ENCODE measurements around the gene NADSYN1.
"Not testable (repeated sequence)": the region's sequence is repeated elsewhere in the genome, so short reads cannot be mapped to it uniquely, and the experiment has no call there.

The NADSYN1 gene

DNA sequence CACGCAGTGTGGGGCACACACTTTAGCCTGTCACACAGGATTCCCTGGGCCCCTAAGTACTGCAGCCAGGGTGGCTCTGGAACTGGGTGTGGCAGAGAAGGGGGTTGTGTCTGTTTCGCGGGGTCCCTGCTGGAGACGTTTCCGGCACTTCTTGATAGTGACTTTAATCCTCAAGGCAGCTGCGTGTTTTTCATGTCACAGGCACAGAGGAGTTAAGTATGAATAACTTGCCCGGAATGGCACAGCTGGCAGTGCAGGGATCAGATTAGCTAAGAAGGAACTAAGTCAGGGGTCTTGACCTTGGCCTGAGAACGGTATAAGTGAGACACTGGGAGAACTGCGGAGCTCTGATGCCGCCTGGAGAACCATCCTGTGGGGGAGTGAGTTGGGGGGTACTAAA is 66.5 kb downstream of the NADSYN1 start:
- DNase-seq: no peak

DNA sequence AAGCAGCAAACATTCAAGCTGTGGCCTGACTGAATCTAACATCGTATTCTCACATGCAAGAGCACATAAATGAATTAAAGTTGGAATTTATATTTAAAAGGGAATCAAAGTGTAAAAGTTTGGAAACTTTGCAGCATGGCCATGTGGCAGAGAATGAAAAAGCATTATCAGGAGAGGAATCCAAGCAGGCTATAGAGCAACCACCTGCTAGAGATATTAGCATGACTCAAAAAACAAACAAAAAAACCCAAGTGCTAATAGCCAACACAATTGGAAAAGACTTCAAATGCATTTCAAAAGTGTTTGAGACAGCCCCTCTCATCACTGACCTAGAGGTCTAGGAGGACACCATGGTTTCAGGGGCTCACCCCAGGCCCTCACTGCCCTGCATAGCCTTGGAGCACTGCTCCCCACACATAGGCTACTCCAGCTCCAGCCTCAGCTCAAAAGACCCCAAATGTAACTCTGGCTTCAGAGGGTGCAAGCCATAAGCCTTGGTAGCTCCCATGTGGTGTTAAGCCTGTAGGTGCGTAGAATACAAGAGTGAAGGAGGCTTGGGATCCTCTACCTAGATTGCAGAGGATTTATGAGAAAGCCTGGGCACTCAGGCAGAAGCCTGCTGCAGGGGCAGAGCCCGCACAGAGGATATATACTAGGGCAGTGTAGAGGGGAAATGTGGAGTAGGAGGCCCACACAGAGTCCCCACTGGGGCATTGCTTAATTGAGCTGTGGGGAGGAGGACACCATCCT is 72.4 kb downstream of the NADSYN1 start:
- DNase-seq: no peak

DNA sequence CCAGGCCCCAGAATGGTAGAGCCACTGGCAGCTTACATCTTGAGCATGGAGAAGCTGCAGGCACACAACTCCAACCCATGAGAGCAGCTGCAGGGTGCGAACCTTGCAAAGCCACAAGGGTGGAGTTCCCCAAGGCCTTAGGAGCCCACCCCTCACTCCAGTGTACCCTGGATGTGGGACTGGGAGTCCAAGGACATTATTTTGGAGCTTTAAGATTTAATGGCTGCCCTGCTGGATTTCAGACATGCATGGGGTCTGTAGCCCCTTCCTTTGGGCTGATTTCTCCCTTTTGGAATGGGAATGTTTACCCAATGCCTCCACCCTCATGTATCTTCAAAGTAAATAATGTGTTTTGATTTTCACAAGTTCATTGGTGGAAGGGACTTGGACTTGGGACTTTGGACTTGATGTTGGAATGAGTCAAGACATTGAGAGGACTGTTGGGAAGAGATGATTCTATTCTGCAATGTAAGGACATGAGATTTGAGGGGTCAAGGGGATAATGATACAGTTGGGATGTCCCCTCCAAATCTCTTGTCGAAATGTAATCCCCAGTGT is 73.0 kb downstream of the NADSYN1 start:
- no peak for DNase-seq

DNA sequence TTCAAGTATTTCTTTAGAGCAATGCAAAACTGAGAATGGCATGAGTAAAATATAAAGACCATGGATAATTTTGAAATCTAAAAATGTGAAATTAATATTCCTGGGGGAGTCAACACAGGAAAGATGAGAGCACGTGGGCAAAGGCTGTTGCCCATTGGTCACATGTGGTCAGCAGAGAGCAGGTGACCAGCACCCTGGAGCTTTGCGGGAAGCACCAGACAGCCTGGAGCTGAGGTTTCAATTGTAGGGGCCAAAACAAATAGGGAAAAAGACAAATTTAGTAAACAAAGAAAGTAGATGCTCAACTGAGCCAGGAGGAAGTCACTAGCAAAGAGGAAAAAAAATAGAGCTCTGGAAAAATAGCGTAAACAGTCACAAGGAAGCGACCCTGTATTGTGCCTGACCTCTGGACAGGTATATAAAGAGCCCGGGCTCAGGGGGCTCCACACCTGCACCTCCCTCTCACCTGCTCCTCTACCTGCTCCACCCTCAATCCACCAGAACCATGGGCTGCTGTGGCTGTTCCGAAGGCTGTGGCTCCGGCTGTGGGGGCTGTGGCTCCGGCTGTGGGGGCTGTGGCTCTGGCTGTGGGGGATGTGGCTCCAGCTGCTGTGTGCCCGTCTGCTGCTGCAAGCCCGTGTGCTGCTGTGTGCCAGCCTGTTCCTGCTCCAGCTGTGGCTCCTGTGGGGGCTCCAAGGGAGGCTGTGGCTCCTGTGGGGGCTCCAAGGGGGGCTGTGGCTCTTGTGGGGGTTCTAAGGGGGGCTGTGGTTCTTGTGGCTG is 74.0 kb downstream of the NADSYN1 start, which contains the start of gene KRTAP5-7:
TSS of gene KRTAP5-7 (plus strand) at position 472 of the 780 bp plus-strand sequence. CDS start at position 506, 34 bp downstream.
- not testable (repeated sequence) for DNase-seq

DNA sequence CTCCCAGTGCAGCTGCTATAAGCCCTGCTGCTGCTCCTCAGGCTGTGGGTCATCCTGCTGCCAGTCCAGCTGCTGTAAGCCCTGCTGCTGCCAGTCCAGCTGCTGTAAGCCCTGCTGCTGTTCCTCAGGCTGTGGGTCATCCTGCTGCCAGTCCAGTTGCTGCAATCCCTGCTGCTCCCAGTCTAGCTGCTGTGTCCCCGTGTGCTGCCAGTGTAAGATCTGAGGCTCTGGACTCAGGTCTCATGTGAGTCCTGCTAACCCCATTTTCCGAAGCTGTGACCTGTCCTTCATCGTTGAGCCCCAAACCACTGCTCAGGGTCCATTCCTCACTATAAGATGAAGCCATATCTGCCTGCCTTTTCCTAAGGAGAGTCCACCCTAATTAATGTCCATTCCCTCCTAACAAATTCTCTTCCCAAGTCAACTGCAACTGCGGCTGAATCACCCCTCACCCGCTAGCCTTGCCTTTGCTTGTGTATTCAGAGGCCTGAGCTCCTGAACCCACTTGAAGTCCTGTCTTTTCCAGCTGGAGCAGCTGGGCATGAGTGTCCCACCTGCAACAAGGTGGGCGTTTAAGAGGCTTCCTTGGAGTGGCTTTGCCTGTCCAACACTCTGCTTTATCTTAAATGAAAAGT is 74.7 kb downstream of the NADSYN1 start:
- no peak for DNase-seq

DNA sequence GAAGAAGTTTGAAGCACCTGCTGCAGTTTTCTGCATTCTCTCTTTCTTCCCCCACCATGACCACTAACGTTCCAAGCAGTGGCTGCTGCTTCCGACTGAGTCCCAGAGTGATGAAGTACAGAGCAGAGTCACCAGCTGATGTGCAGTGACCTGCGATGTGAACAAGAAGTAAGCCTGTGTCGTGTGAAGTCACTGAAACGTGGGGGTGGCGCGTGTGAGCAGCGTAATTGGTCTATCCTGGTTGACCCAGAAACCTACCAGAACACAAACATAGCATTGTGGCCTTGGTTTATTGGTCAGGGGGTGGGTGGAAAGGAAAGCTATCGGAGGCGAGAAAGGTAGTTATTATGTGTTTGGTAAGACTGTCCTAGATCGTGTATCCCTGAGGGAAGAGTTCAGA is 77.6 kb downstream of the NADSYN1 start:
- no peak for DNase-seq

DNA sequence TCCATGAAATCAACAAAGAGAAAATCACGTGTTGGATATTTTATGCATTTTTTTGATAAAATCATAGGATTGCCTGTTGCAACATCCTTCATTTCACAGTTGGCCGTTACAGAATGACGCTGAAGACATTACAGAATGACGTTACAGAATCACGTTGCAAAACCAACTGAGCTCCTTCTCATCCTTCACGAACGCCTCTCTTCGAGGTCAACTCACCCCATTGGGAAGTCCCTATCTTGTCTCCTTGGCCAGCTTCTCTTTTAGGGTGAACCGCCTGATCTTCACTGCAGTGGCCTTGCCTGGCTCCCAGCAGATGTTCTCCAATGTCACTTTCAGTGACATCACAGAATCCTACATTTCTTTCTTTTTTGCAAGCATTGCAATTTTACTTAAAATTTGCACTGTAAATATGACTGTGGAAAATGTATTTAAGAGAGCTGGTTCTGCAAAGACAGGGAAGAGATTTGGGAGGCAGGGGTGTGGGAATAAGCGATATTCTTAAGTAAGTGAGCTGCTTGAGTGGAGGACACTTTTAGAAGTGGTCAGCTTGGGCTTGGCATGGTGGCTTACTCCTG is 79.1 kb downstream of the NADSYN1 start:
- no peak for DNase-seq

DNA sequence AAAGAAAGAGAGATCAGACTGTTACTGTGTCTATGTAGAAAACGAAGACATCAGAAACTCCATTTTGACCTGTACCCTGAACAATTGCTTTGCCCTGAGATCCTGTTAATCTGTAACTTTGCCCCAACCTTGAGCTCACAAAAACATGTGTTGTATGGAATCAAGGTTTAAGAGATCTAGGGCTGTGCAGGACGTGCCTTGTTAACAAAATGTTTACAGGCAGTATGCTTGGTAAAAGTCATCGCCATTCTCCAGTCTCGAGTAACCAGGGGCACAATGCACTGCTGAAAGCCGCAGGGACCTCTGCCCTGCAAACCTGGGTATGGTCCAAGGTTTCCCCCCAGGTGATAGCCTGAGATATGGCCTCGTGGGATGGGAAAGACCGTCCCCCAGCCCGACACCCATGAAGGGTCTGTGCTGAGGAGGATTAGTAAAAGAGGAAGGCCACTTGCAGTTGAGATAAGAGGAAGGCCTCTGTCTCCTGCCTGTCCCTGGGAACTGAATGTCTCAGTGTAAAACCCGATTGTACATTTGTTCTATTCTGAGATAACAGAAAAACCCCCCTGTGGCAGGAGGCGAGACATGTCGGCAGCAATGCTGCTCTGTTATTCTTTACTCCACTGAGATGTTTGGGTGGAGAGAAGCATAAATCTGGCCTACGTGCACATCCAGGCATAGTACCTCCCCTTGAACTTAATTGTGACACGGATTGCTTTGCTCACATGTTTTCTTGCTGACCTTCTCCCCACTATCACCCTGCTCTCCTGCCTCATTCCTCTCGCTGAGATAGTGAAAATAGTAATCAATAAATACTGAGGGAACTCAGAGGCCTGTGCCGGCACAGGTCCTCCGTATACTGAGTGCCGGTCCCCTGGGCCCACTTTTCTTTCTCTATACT is 82.0 kb downstream of the NADSYN1 start:
- not testable (repeated sequence) for DNase-seq

DNA sequence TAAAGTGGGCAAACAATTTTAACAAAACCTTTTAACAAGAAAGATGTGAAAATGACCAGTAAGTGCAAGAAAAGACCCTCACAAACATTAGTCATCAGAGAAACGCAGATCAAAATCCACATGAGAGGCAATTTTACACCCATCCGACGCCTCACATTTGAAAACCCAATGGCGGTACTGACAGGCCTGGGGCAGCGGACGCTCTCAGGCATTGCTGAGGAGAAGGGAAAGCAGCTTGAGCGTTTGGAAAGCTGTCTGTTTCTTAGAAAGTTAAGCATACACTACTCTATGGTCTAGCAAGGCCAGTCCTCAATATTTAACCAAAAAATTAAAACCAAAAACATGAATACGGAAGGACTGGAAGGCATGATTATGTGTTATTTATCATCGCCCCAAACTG is 82.8 kb downstream of the NADSYN1 start:
- no peak for DNase-seq

DNA sequence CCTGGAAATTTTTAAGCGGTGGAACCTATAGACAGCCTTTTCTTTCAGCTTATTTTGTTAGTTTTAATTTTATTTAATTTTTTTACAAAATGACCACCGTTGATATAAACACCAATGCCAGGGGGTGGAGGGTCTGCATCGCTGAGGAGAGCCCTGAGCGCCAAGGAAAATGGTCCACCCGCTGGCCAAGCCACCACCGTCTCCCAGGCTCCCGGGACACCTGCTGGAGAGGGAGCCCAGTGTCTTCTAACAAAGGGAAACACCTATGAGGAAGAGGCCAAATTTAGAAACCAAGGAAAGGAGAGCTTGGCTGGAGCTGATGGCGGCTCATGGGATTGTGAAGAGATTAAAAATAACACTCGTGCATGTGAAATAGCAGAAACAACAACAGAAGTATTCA is 84.5 kb downstream of the NADSYN1 start:
- DNase-seq: no peak

DNA sequence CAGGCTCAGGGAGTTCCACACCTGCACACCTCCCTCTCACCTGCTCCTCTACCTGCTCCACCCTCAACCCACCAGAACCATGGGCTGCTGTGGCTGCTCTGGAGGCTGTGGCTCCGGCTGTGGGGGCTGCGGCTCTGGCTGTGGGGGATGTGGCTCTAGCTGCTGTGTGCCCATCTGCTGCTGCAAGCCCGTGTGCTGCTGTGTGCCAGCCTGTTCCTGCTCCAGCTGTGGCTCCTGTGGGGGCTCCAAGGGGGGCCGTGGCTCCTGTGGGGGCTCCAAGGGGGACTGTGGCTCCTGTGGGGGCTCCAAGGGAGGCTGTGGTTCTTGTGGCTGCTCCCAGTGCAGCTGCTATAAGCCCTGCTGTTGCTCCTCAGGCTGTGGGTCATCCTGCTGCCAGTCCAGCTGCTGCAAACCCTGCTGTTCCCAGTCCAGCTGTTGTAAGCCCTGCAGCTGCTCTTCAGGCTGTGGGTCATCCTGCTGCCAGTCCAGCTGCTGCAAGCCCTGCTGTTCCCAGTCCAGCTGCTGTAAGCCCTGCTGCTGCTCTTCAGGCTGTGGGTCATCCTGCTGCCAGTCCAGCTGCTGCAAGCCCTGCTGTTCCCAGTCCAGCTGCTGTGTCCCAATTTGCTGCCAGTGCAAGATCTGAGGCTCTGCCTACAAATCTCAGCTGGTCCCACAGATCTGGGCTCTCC is 85.1 kb downstream of the NADSYN1 start, which contains the start of gene KRTAP5-8:
TSS of gene KRTAP5-8 (plus strand) at position 49 of the 689 bp plus-strand sequence. CDS start at position 80, 31 bp downstream.
- DNase-seq: not testable (repeated sequence)

DNA sequence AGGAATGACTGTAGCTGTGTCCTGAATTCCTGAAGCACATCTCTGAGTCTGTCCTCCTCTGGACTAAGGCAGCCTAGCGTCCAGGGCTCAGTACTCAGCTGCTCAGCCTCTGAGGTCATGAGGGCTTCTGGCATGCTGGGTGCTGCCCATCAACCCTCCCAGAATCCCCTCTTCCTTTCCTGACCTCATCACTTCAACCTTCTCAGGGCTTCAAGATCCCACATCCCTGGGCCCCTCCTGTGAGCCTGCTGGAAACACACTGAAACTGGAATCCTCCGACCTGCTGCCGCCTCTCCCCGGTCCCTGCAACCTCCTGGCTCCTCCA is 85.6 kb downstream of the NADSYN1 start:
- no peak for DNase-seq

DNA sequence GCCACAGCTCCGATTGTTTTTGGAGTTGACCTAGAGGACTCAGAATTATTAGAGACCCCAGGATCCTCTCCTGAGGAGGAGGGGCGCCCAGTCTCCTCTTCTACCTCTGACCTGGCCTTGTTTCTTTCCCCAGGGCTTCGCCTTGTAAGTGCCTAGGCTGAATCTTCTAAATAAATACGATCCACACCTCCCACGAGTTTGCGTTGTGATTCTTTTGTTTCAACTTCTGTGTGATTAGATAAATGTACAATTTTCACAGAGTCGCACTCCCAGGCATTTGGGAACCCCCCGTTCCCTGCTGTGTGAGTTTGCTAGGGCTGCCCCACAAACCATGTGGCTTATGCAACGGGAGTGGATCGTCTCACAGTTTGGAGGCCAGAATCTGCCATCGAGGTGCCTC is 86.0 kb downstream of the NADSYN1 start:
- DNase-seq: no peak

DNA sequence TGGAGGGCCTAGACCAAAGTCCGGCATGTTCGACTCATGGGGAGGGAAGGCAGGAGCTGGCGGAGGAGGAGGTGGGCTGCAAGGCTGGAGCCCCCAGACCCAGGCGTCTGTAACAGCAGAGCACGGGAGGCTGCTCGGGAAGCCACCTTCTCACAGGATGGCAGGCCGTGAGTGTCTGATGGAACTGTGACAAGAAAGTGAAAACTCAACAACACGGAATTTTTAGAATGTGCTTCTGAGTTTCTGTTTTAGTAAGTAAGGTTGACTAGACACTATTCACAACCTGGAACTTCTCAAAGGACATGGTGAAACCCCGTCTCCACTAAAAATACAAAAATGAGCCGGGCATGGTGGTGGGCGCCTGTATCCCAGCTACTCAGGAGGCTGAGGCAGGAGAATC is 87.0 kb downstream of the NADSYN1 start:
- not testable (repeated sequence) for DNase-seq

DNA sequence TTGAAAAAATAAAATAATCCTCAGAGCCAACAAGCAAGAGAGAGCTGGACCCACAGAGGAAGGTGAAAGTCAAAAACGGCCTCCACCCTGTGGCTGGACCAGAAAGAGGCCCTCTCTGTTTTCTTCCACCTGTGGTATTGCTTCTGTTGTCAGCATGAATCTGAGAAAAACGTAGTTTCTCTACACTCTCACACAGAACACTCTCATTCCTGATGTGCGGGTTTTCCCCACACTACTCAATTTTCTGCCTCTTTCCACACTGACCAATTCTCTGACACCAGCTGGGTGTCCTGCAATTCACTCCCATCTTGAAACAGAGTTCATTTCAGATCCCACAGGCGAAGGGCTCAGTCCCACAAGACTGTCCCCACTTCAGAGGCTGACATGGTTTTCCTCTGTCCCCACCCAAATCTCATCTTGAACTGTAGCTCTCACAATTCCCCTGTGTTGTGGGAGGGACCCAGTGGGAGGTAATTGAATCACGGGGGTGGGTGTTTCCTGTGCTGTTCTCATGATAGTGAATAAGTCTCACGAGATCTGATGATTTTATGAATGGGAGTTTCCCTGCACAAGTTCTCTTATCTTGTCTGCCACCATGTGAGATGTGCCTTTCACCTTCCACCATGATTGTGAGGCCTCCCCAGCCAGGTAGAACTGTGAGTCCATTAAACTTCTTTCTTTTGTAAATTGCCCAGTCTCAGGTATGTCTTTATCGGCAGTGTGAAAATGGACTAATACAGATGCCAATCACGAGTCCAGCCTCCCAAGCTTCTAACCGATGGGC is 87.7 kb downstream of the NADSYN1 start:
- DNase-seq: not testable (repeated sequence)

DNA sequence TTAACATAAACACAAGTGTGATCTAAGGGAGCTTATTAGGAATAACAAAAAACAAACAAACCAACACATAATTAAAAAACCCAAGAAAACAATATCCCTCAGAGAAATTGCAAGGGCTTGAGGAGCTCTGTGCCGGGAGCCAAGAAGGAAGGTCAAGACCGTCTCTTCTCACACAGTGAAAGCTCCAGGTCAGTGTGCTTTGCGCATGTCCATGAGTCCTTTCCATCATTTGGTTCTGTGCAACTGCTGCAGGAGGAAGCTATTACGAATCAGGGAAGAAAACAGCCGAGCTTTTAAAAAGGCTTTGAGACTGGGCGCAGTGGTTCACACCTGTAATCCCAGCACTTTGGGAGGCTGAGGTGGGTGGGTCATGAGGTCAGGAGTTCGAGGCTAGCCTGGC is 89.4 kb downstream of the NADSYN1 start:
- DNase-seq: no peak

DNA sequence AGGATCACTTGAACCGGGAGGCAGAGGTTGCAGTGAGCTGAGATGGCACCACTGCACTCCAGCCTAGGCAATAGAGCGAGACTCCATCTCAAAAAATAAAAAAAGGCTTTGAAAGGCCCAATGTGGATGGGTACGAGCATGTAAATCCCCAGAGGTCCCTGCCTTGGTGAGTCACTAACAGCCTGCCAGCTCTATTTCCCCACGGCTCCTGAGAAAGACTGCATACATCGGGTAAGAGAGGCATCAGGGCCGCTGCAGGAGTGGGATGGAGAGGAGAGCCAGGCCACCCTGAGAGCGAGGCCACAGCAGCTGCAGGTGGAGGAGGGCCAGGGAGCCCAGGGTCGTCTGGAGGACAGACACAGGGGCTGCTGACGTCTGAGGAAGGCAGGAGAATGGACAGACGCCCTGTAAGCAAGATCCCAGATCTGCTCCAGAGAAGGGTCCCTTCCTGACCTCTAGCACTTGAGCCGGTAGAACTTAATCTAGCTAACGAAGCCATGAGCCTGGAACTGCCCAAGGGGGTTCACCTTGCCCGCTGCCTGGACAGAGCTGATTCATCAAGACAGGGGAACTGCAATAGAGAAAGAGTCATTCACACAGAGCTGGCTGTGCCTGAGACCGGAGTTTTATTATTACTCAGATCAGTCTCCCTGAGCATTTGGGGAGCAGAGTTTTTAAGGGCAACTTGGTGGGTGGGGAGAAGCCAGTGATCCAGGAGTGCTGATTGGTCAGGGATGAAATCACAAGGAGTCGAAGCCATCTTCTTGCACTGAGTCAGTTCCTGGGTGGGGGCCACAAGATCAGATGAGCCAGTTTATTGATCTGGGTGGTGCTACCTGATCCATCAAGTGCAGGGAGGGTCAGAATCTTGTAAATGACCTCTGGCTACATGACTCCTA is 90.1 kb downstream of the NADSYN1 start:
- DNase-seq: no peak

DNA sequence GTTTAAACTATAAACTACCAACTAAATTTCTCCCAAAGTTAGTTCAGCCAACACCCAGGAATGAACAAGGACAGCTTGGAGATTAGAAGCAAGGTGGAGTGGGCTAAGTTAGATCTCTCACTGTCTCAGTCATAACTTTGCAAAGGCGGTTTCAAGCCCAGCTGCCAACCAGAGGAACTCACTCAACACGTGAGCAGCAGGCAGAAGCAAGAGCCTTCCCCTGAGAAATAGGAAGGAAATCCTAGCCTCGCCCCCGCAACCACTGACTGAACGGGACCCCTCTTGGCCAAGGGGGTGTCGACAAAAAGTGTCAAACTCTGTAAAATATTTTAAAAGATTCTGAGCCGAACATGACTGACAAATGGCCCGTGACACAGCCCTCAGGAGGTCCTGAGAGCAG is 90.9 kb downstream of the NADSYN1 start:
- no peak for DNase-seq

Measured in nucleus accumbens (tissue), 56 donors.